Measurements from ENCODE around the gene DNASE1.
"Not testable (repeated sequence)": the region's sequence is repeated elsewhere in the genome, so short reads cannot be mapped to it uniquely, and the experiment has no call there.

The DNASE1 gene

GRCh38 chr16:3652373-3653195 is 1.9 kb upstream of the DNASE1 start:
- H3K4me3 ChIP-seq (ENCODE audit: low read depth in 1 of 2, low read length in 1 of 2), result no peak overlapping the region
- H3K27me3 ChIP-seq, result no peaks in the 10 kb centered on the region
- no peaks in the 10 kb centered on the region for H3K4me1 ChIP-seq (ENCODE audit: control insufficient read depth in 1 of 2, insufficient read depth in 1 of 2, low read depth in 1 of 2, low read length in 1 of 2)
- TF ChIP-seq CTCF (IDR thresholded peaks at IDR 0.05), result no peak
- H3K36me3 ChIP-seq, result peaks cover 81% of the 10 kb centered on the region
- no peak overlapping the region for H3K27ac ChIP-seq
- no peaks in the 10 kb centered on the region for H3K9me3 ChIP-seq

- Histone ChIP-seq H3K4me3 (ENCODE audit: low read depth in 1 of 2, low read length in 1 of 2) (no peak overlapping the region), H3K4me1 (ENCODE audit: control insufficient read depth in 1 of 2, insufficient read depth in 1 of 2, low read depth in 1 of 2, low read length in 1 of 2) (no peaks in the 10 kb centered on the region), H3K36me3 (peaks cover 87% of the 10 kb centered on the region), H3K27me3 (no peaks in the 10 kb centered on the region), H3K27ac (no peak overlapping the region), H3K9me3 (no peaks in the 10 kb centered on the region)
- TF ChIP-seq CTCF (IDR thresholded peaks at IDR 0.05), result no peak
Observed at GRCh38 chr16:3655030-3655395, 522 bp downstream of the DNASE1 start.

- H3K36me3 ChIP-seq, result peaks cover 88% of the 10 kb centered on the region
- no peaks in the 10 kb centered on the region for H3K9me3 ChIP-seq
- no peak overlapping the region for H3K27ac ChIP-seq
- no peaks in the 10 kb centered on the region for H3K4me1 ChIP-seq (ENCODE audit: control insufficient read depth in 1 of 2, insufficient read depth in 1 of 2, low read depth in 1 of 2, low read length in 1 of 2)
- H3K4me3 ChIP-seq (ENCODE audit: low read depth in 1 of 2, low read length in 1 of 2), result no peak overlapping the region
- TF ChIP-seq CTCF (IDR thresholded peaks at IDR 0.05), result no peak
- no peaks in the 10 kb centered on the region for H3K27me3 ChIP-seq
Observed at GRCh38 chr16:3655396-3656159, 1.1 kb downstream of the DNASE1 start.

- H3K27me3 ChIP-seq; H3K4me3 ChIP-seq (ENCODE audit: low read depth in 1 of 2, low read length in 1 of 2); H3K4me1 ChIP-seq (ENCODE audit: control insufficient read depth in 1 of 2, insufficient read depth in 1 of 2, low read depth in 1 of 2, low read length in 1 of 2); H3K27ac ChIP-seq; H3K9me3 ChIP-seq: not testable (repeated sequence)
- H3K36me3 ChIP-seq, result peaks cover 88% of the 10 kb centered on the region
Observed at GRCh38 chr16:3656160-3656490, 1.6 kb downstream of the DNASE1 start.

GRCh38 chr16:3656491-3657468 is 2.3 kb downstream of the DNASE1 start:
- Histone ChIP-seq H3K27ac (no peak overlapping the region), H3K4me3 (ENCODE audit: low read depth in 1 of 2, low read length in 1 of 2) (no peak overlapping the region), H3K27me3 (no peaks in the 10 kb centered on the region), H3K9me3 (no peaks in the 10 kb centered on the region), H3K4me1 (ENCODE audit: control insufficient read depth in 1 of 2, insufficient read depth in 1 of 2, low read depth in 1 of 2, low read length in 1 of 2) (no peaks in the 10 kb centered on the region), H3K36me3 (peaks cover 88% of the 10 kb centered on the region)
- no peak for TF ChIP-seq CTCF (IDR thresholded peaks at IDR 0.05)

Measured in neutrophil (primary cell).